ENCODE results near the gene ABCC4. TPM values are rescaled to one million over a fixed set of nuclear protein-coding genes. Genes with fewer than 3 reads are reported as not detected.

Gene ABCC4
- total RNA-seq, 1 donor from 2014 or later, result 1.7 TPM

DNA sequence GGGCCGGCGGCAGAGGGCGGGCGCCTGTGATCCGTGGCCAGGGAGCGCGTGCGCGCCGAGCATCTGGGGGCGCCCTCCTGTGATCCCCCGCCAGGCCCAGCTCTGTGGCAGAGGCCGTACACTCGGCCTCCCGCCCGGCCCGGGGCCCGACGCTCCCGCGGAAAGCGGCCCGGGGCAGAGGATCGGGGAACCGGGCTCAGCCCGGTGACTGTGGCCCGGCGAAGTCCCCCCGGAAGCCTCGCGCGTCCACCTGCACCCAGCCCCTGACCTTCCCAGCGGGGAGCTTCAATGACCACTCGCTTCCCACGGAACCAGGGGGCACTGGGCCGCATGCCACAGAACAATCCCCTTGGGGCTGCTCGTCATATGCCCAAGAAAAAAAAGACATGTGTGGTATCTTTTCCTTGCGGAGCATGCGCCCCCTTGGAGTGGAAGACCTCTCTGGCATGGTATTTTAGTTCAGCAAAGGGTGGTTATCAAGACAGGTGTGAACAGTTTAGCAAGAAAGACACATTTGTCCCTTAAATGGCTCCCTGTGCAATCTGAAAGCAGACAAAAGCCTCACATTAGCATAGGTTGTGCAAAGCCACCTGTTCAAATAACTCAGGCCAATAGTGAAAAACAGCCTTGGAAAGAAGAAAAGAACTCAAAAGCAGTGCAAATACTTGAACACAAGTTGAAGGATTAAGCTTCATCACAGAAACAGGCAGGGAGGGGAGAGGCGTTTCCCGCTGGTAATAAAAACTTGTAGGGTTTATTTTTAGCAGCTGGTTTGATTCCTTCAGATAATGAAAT, 298.0 kb downstream of the ABCC4 start:
- Mint-ChIP-seq H3K9me3 (ENCODE audit: unreplicated experiment) (peaks cover 1% of the 10 kb centered on the region), H3K27me3 (ENCODE audit: unreplicated experiment) (no peaks in the 10 kb centered on the region), H3K4me1 (ENCODE audit: low read depth, unreplicated experiment) (peaks cover 3% of the 10 kb centered on the region), H3K4me3 (ENCODE audit: unreplicated experiment) (peak overlapping the region; percentile 40), H3K36me3 (ENCODE audit: unreplicated experiment) (no peaks in the 10 kb centered on the region), H3K27ac (ENCODE audit: unreplicated experiment) (no peak overlapping the region)
- TF ChIP-seq, protein P1, sequence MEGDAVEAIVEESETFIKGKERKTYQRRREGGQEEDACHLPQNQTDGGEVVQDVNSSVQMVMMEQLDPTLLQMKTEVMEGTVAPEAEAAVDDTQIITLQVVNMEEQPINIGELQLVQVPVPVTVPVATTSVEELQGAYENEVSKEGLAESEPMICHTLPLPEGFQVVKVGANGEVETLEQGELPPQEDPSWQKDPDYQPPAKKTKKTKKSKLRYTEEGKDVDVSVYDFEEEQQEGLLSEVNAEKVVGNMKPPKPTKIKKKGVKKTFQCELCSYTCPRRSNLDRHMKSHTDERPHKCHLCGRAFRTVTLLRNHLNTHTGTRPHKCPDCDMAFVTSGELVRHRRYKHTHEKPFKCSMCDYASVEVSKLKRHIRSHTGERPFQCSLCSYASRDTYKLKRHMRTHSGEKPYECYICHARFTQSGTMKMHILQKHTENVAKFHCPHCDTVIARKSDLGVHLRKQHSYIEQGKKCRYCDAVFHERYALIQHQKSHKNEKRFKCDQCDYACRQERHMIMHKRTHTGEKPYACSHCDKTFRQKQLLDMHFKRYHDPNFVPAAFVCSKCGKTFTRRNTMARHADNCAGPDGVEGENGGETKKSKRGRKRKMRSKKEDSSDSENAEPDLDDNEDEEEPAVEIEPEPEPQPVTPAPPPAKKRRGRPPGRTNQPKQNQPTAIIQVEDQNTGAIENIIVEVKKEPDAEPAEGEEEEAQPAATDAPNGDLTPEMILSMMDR (IDR thresholded peaks at IDR 0.05; ENCODE audit: partially characterized antibody, unreplicated experiment), result no peak
- peak; percentile 30 for DNase-seq

- DNase-seq, result no peak
- H3K4me1 Mint-ChIP-seq (ENCODE audit: low read depth, unreplicated experiment), result peaks cover 3% of the 10 kb centered on the region
- H3K27ac Mint-ChIP-seq (ENCODE audit: unreplicated experiment), result no peak overlapping the region
- no peaks in the 10 kb centered on the region for H3K36me3 Mint-ChIP-seq (ENCODE audit: unreplicated experiment)
- TF ChIP-seq, protein P1 (IDR thresholded peaks at IDR 0.05; ENCODE audit: partially characterized antibody, unreplicated experiment), result no peak
- peak overlapping the region; percentile 40 for H3K4me3 Mint-ChIP-seq (ENCODE audit: unreplicated experiment)
- peaks cover 1% of the 10 kb centered on the region for H3K9me3 Mint-ChIP-seq (ENCODE audit: unreplicated experiment)
- no peaks in the 10 kb centered on the region for H3K27me3 Mint-ChIP-seq (ENCODE audit: unreplicated experiment)
Observed at GRCh38 chr13:95002126-95002525, 299.1 kb downstream of the ABCC4 start.

DNA sequence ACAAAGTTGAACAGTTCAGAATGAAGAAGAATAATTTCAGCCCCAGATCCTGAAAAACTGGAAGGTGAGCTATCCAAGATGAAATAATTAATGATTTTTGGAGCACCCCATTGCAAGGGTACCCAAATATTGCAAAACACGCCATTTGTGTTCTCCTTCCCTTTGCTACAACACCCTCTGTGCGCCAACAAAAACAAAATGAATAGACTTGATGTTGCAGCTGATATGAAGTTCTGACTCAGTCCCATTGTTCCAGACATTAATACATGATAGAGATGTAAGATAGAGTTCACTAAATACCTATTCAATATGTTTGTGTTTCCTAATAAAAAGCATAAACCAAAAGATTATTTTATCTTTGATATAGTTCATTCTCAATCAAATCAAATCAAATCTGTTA, 301.4 kb downstream of the ABCC4 start:
- H3K9me3 Mint-ChIP-seq (ENCODE audit: unreplicated experiment), result peaks cover 1% of the 10 kb centered on the region
- H3K36me3 Mint-ChIP-seq (ENCODE audit: unreplicated experiment), result no peaks in the 10 kb centered on the region
- DNase-seq, result no peak
- TF ChIP-seq, protein P1 (IDR thresholded peaks at IDR 0.05; ENCODE audit: partially characterized antibody, unreplicated experiment), result no peak
- H3K4me3 Mint-ChIP-seq (ENCODE audit: unreplicated experiment), result no peak overlapping the region
- peaks cover 3% of the 10 kb centered on the region for H3K4me1 Mint-ChIP-seq (ENCODE audit: low read depth, unreplicated experiment)
- H3K27me3 Mint-ChIP-seq (ENCODE audit: unreplicated experiment), result peaks cover 2% of the 10 kb centered on the region
- no peak overlapping the region for H3K27ac Mint-ChIP-seq (ENCODE audit: unreplicated experiment)

DNA sequence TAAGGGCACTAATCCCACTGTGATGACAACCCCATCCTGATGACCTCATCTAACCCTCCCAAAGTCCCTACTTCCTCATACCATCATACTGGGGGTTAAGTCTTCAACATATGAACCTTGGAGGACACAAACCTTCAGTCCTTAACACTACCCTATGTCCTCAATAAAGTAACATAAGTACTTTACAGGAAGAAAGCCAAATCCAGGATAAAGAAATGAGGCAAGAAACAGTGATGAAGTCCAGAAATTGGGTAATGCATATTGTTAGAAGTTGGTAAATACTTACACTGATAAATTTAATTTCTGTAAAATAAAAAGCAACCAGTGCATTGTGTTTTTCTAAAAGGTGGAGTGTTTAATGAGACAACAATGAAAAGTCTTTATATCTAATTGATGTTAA, 304.1 kb downstream of the ABCC4 start:
- H3K4me3 Mint-ChIP-seq (ENCODE audit: unreplicated experiment), result no peak overlapping the region

GRCh38 chr13:94996445-94996844, 304.8 kb downstream of the ABCC4 start:
- TF ChIP-seq, protein P1 (IDR thresholded peaks at IDR 0.05; ENCODE audit: partially characterized antibody, unreplicated experiment), result no peak
- H3K4me1 Mint-ChIP-seq (ENCODE audit: low read depth, unreplicated experiment), result no peaks in the 10 kb centered on the region
- H3K9me3 Mint-ChIP-seq (ENCODE audit: unreplicated experiment), result peaks cover 1% of the 10 kb centered on the region
- DNase-seq, result no peak
- no peaks in the 10 kb centered on the region for H3K36me3 Mint-ChIP-seq (ENCODE audit: unreplicated experiment)
- peaks cover 2% of the 10 kb centered on the region for H3K27me3 Mint-ChIP-seq (ENCODE audit: unreplicated experiment)
- no peak overlapping the region for H3K4me3 Mint-ChIP-seq (ENCODE audit: unreplicated experiment)
- H3K27ac Mint-ChIP-seq (ENCODE audit: unreplicated experiment), result no peak overlapping the region

More for the DNA sequence above, 304.1 kb downstream of the ABCC4 start:
- H3K9me3 Mint-ChIP-seq (ENCODE audit: unreplicated experiment), result peaks cover 1% of the 10 kb centered on the region
- DNase-seq, result no peak
- no peak overlapping the region for H3K27ac Mint-ChIP-seq (ENCODE audit: unreplicated experiment)
- H3K36me3 Mint-ChIP-seq (ENCODE audit: unreplicated experiment), result no peaks in the 10 kb centered on the region
- no peaks in the 10 kb centered on the region for H3K4me1 Mint-ChIP-seq (ENCODE audit: low read depth, unreplicated experiment)
- peaks cover 2% of the 10 kb centered on the region for H3K27me3 Mint-ChIP-seq (ENCODE audit: unreplicated experiment)
- TF ChIP-seq, protein P1 (IDR thresholded peaks at IDR 0.05; ENCODE audit: partially characterized antibody, unreplicated experiment), result no peak

All from glutamatergic neuron (in vitro differentiated cells).